Caki2 (cell line): ENCODE measurements around the gene GPC5. TPM values are rescaled to one million over a fixed set of nuclear protein-coding genes. Genes with fewer than 3 reads are reported as not detected.

Experiments
- DNase-seq: peaks from one replicate; pipeline ENCODE4 v3.0.0-alpha.2; 2015; ENCODE audit warnings: low read depth
- in situ Hi-C: cut with HindIII; loops from 2 replicates; pipeline ENCODE4 v1.10.0; 2016; ENCODE audit warnings: low sequenced_read_pairs, low pct_unique_long_range_greater_than_20kb, mixed read lengths
- total RNA-seq: library from RNA; depleted of rRNA; stranded (reverse); fragments of >200 nt; shearing (Covaris generic); gene quantifications from 2 replicates; pipeline ENCODE4 v1.2.3, GENCODE V29; 2014; ENCODE audit warnings: low replicate concordance

Gene GPC5
- total RNA-seq, 1 experiment from 2014 or later, result not detected

DNA sequence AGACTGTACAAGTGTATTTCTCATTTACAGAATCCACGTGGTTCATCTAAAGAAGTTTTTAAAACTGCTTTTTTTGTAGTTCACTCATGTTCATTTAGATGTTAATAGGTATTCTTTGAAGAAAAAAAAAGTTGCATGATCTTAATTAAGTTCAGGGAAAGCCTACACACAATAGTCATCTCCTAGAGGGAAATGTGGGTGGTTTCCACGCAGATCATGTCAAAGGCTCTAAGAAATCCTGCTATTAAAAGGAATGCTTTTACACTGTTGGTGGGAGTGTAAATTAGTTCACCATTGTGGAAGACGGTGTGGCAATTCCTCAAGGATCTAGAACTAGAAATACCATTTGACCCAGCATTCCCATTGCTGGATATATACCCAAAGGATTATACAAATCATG is 312.3 kb downstream of the GPC5 start:
- DNase-seq, result no peak
- in situ Hi-C loops, result no loop called here

DNA sequence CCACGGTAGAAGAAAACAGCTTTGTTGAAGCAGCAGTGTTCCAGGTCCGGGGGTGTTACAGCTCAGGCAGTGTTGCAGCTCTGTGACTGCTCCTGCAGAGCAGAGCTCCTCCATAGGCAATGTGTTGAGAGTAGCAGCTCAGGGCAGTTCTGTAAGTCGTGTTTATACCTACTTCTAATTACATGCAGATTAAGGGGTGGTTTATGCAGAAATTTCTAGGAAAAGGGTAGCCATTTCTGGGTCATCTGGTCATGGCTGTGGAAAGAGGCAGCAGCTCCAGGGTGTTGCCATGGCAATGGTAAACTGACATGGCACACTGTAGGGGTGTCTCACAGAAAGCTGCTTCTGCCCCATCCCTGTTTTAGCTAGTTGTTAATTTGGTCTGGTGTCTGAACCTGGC is 316.4 kb downstream of the GPC5 start:
- in situ Hi-C loops, result no loop called here
- no peak for DNase-seq

GRCh38 chr13:91716436-91717065 is 318.1 kb downstream of the GPC5 start:
- no peak for DNase-seq
- in situ Hi-C loops, result no loop called here

DNA sequence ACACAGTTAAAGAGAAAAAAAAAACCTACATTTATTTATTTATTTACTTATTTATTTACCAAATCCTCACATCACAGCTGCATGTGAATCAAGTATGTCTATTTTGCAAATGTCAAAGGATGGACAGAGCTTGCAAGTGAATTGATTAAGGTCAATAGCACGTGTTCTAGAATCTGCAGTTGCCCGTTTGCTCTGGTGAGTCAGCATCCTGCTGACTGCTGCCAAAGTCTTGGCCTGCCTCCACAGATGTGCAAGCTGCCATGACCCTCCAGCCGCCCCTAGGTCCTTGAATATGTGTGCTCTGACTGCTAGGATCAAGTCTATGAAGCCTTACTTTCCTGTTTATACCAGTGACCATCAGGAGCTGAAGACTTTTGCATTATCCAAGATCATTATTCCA is 320.6 kb downstream of the GPC5 start:
- in situ Hi-C loops, result no loop called here
- no peak for DNase-seq

DNA sequence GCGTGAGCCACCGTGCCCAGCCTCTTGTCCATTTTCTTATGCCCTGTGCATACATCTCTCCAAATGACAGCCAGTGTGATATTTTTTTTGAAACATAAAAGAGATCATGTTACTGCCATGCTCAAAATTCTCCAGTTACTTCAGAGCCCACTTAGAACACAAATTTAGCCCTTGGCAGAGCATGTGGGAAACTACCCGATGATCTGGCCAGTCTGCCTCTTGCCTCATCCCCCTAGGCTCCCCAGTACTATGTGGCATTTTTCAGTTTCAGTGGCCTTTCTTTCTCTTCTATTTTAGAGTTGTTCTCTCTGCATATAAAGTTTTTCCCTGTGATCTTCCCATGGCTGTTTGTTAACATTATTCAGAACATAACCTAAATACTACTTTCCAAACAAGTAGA is 323.0 kb downstream of the GPC5 start:
- DNase-seq, result no peak
- in situ Hi-C loops, result no loop called here

- in situ Hi-C loops, result no loop called here
- DNase-seq, result no peak
Measured at GRCh38 chr13:91722267-91722884, 324.0 kb downstream of the GPC5 start.

DNA sequence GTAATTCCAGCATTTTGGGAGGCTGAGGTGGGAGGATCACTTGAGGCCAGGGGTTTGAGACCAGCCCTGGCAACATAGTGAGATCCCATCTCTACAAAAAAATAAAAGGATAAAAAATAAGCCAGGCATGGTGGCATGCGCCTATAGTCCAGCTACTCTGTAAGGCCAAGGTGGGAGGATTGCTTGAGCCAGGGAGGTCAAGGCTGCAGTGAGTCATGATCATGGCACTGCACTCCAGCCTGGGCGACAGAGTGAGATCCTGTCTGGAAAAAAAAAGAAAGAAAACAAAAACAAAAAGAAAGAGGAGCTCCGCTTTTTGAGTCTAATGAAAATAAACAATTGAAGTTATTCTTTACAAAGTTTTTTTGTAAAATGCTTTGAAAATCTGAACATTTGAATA is 326.2 kb downstream of the GPC5 start:
- in situ Hi-C loops, result no loop called here
- DNase-seq, result peak; percentile 6

DNA sequence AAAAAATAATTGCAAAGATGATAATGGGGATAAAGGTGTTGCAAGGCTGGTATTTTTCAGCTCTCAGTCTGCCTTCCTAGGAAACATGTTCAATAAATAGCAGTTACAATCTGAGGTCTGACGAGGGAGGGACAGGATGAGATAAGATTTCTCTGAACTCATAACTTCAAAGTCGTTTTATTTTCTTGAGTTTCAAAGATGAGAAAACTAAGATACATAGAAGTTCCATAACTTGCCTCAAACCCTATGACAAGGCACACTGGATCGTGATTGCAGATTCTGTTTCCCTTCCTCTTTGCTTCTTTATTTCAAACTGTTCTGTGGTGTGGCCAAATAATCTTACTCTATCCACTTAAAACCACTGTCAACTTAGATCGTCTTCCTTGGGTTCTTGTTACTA is 327.2 kb downstream of the GPC5 start:
- no peak for DNase-seq
- in situ Hi-C loops, result no loop called here

DNA sequence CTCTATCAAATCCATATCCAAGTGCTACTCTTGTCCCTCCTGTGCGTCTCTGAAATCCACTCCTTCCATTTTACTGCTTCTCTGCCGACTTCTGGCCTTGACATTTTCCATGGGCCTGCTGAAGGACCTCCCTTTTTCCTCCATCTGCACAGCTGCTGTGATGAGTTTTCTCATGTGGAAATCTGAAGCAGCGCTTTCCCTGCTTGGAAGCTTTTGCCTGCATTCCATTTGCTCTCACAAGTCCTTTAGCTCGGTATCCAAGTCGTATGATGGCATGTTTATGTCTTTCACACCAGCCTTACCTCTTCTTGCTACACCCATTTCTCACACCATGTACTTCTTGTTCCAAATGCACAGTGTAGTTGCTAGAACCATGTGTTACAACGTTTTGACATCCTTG is 328.2 kb downstream of the GPC5 start:
- DNase-seq, result no peak
- in situ Hi-C loops, result no loop called here

- in situ Hi-C loops, result no loop called here
- DNase-seq, result no peak
Measured at GRCh38 chr13:91729859-91730258, 331.4 kb downstream of the GPC5 start.

GRCh38 chr13:91739751-91740150 is 341.3 kb downstream of the GPC5 start:
- no peak for DNase-seq
- in situ Hi-C loops, result no loop called here

DNA sequence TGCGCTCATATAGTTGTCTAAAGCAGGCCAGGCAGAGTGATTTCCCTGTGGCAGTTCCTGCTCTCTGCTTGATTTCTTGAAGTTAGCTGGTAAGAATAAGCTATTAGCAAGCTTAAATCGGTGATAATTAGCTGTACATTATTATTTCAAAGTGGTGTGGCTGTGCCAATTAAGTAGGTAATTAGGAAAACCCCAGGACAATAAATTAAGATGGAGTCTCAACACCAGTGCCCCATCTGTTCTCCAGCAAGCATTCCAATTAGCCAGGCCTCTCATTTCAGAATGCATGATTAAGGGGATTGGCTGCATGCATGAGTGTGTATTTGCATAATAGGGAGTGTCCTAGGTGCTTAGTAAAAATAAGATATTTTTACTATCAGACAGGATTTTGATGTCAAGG is 342.3 kb downstream of the GPC5 start:
- DNase-seq, result no peak
- in situ Hi-C loops, result no loop called here

GRCh38 chr13:91741925-91742324 is 343.5 kb downstream of the GPC5 start:
- in situ Hi-C loops, result no loop called here
- DNase-seq, result no peak

DNA sequence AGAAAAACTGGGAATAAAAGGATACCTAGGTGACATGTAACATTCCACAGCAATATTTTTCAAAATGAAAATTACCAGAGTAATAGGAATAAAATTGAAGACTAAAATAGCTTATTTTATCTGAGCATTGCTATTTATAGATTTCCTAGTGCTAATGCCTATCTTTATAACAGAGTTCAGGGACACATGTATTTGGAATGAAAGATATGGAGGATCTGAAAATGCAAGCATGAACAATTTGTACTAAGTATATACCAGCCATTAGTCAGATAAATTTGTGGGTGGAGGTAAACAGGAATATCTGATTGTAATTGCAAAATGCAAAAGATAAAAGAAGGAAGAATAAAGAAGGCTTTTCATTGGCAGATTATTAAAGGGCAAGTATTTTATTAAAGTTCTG is 345.9 kb downstream of the GPC5 start:
- no peak for DNase-seq
- in situ Hi-C loops, result no loop called here

DNA sequence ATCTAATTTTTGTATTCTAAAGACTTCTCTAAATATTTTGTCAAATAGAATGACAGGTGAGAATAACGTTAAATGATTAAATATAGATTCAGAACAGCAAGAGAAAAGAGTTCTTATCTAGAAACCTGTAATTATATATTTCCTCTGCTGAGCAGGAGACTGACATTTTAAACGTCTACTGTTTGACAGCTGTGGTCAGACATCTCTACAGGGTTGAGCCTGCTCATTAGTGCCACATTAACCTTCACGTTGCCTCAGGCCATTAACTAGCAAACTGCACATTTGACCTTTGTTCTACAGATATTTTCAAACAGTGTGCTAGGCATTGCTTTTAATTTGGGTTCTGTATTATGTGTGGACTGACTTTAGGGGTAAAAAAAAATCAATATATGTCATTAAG is 347.5 kb downstream of the GPC5 start:
- DNase-seq, result no peak
- in situ Hi-C loops, result no loop called here

DNA sequence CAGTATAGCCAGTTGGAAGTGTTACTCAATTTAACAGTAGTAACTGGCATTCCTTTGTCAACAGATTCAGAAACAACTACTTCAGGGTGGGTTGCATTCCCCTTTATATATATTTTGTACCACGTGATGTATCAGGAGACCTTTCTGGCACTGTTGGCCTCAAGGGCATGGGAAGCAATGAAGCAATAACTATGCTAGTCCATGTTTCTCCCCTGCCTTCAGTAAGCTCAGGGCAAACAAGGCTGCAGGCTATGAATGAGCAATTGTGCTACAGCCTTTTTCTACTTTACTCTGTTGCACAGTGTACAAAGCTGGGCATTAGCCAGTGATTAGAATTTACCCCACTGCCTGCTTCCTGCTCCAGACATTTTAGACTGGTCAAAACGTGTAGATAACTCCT is 348.8 kb downstream of the GPC5 start:
- in situ Hi-C loops, result no loop called here
- DNase-seq, result no peak

- in situ Hi-C loops, result no loop called here
- no peak for DNase-seq
Measured at GRCh38 chr13:91748416-91749089, 350.1 kb downstream of the GPC5 start.

DNA sequence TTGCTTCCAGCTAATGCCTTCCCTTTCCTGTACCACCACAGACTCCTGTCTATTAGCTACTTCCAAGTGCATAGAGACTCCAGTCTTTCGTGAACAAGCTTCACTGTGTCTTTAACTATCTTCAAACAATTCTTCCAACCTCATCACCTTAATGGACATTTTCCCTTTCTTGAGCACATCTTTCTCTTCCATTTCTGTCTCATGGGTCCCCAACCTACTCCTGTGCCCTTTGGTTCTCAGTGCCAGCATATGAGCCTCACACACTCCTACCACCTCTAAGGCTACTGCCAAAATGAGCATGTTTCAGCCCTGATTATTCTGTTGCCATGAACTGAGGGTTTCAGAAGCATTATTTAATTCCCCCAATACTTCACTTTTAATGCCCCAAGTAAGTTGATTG is 360.3 kb downstream of the GPC5 start:
- no peak for DNase-seq
- in situ Hi-C loops, result no loop called here

GRCh38 chr13:91762957-91763356 is 364.5 kb downstream of the GPC5 start:
- no peak for DNase-seq
- in situ Hi-C loops, result no loop called here

GRCh38 chr13:91764527-91764926 is 366.1 kb downstream of the GPC5 start:
- in situ Hi-C loops, result no loop called here
- DNase-seq, result no peak
